ENCODE results near the gene EIF2B2. TPM values are rescaled to one million over a fixed set of nuclear protein-coding genes. Genes with fewer than 3 reads are reported as not detected.

The EIF2B2 gene
- total and polyA plus RNA-seq, 10 of the 15 experiments (the other 5 are each of a cell fraction or from before 2014, with no cell fraction given): 17.4 to 168 (median 65.5) TPM

- TF ChIP-seq IRF3 (IDR thresholded peaks at IDR 0.05) (0 out of 2 replicates have a peak, but pooled peaks have one; percentile 5), BACH1 (IDR thresholded peaks at IDR 0.05; ENCODE audit: borderline replicate concordance) (peak; percentile 62; the same call in 1 of the 2 replicates), ZNF207 (IDR thresholded peaks at IDR 0.05; ENCODE audit: borderline replicate concordance) (peak; percentile 76; the same call in 1 of the 2 replicates), POLR2A (IDR thresholded peaks at IDR 0.05; ENCODE audit: low read depth, low read length) (peak; percentile 82), MYC (IDR thresholded peaks at IDR 0.05; ENCODE audit: insufficient read depth, insufficient read length, insufficient replicate concordance, low read length, severe bottlenecking) (peak; percentile 55), USF2 (IDR thresholded peaks at IDR 0.05; ENCODE audit: borderline replicate concordance, low read depth, low read length) (no peak), CHD1 (IDR thresholded peaks at IDR 0.05; ENCODE audit: low read depth, low read length) (no peak), BHLHE40 (IDR thresholded peaks at IDR 0.05; ENCODE audit: borderline replicate concordance in 1 of 2, low read depth in 2 of 2, low read length in 1 of 2) (peak; percentile 41 to 85; a peak in 3 of 4 replicates), SMARCA5 (IDR thresholded peaks at IDR 0.05) (0 out of 2 replicates have a peak, but pooled peaks have one; percentile 51), BCL11A (IDR thresholded peaks at IDR 0.05; ENCODE audit: low read depth, low read length) (no peak), JUND (IDR thresholded peaks at IDR 0.05; ENCODE audit: low read depth, low read length) (no peak)
- TF ChIP-seq, protein P1, sequence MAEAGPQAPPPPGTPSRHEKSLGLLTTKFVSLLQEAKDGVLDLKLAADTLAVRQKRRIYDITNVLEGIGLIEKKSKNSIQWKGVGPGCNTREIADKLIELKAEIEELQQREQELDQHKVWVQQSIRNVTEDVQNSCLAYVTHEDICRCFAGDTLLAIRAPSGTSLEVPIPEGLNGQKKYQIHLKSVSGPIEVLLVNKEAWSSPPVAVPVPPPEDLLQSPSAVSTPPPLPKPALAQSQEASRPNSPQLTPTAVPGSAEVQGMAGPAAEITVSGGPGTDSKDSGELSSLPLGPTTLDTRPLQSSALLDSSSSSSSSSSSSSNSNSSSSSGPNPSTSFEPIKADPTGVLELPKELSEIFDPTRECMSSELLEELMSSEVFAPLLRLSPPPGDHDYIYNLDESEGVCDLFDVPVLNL (IDR thresholded peaks at IDR 0.05; ENCODE audit: low read depth, low read length): no peak
These were observed 48.3 kb downstream of the EIF2B2 start, which contains the start of gene MLH3 (continued) for GRCh38 chr14:75050852-75051555.

All from GM12878 (cell line).